Measurements from ENCODE around the gene ARHGAP22. TPM values are rescaled to one million over a fixed set of nuclear protein-coding genes. Genes with fewer than 3 reads are reported as not detected.

ARHGAP22 gene
- polyA plus RNA-seq, 1 of the 3 experiments (the other 2 are of a cell fraction) = 12.4 TPM

DNA sequence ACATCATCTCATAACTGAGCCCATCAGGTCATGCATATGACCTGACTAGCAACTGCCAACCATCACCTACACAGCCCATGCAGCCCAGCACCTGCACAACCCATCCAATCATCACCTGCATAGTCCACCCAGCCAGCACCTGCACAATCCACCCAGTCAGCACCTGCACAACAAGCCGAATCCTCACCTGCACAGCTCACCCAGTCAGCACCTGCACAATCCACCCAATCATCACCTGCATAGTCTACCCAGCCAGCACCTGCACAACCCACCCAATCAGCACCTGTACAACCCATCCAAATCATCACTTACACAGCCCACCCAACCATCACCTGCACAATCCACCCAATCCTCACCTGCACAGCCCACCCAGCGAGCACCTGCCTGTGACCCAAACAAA lies 46.4 kb upstream of the ARHGAP22 start (continued):
- TF ChIP-seq RCOR1 (IDR thresholded peaks at IDR 0.05; ENCODE audit: low read length) (no peak), YY1 (IDR thresholded peaks at IDR 0.05; ENCODE audit: low read depth) (no peak), TAF1 (IDR thresholded peaks at IDR 0.05; ENCODE audit: borderline replicate concordance, low read depth, low read length) (no peak), EP300 (IDR thresholded peaks at IDR 0.05; ENCODE audit: borderline replicate concordance in 1 of 2, low read depth in 1 of 2, low read length in 1 of 2) (no peak), RXRA (IDR thresholded peaks at IDR 0.05; ENCODE audit: borderline replicate concordance, low read depth) (no peak)
- TF ChIP-seq, protein P1, sequence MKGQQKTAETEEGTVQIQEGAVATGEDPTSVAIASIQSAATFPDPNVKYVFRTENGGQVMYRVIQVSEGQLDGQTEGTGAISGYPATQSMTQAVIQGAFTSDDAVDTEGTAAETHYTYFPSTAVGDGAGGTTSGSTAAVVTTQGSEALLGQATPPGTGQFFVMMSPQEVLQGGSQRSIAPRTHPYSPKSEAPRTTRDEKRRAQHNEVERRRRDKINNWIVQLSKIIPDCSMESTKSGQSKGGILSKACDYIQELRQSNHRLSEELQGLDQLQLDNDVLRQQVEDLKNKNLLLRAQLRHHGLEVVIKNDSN (IDR thresholded peaks at IDR 0.05; ENCODE audit: borderline replicate concordance, low read depth) = no peak
- TF ChIP-seq, protein P2, sequence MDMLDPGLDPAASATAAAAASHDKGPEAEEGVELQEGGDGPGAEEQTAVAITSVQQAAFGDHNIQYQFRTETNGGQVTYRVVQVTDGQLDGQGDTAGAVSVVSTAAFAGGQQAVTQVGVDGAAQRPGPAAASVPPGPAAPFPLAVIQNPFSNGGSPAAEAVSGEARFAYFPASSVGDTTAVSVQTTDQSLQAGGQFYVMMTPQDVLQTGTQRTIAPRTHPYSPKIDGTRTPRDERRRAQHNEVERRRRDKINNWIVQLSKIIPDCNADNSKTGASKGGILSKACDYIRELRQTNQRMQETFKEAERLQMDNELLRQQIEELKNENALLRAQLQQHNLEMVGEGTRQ (IDR thresholded peaks at IDR 0.05; ENCODE audit: borderline replicate concordance, low read depth, low read length) = no peak

DNA sequence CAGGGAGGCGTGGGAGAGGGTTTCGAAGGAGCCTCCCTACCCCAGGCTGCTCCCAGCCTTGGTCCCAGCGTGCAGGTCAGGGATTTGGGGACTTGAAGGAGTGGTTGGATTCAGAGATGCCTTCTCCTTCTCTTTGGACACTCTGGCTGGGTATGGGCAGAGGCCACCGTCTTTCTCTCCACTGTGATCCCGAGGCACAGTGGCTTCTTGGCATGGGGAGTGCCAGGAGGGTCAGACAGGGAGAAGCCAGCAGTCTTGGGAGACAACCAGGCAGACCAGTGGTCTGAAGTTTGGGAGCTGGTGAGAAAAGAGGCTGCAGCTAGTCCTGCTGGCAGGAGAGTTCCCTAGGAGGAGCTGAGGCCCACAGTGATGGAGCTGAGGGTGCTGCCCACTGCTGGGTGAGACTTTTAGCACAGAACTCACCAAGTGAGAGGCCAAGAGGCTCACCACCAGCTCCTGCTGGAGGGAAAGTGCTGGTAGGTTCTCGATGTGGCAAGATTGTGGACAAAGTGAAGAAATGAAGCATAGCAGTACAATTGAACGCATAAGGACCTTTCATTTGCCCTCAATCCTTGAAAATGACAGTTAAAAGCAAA lies 44.6 kb upstream of the ARHGAP22 start:
- DNase-seq = no peak

More for the DNA sequence above, 44.6 kb upstream of the ARHGAP22 start:
- H3K27me3 ChIP-seq (ENCODE audit: insufficient read depth) = no peaks in the 10 kb centered on the region
- H3F3A ChIP-seq (replicated peaks; ENCODE audit: insufficient read depth) = peaks cover 4% of the 10 kb centered on the region
- H3K9ac ChIP-seq = no peak overlapping the region
- no peak for TF ChIP-seq TCF12 (IDR thresholded peaks at IDR 0.05)
- TF ChIP-seq, protein P3, sequence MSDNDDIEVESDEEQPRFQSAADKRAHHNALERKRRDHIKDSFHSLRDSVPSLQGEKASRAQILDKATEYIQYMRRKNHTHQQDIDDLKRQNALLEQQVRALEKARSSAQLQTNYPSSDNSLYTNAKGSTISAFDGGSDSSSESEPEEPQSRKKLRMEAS (IDR thresholded peaks at IDR 0.05; ENCODE audit: low read depth) = no peak
- no peak for TF ChIP-seq SIN3A (IDR thresholded peaks at IDR 0.05; ENCODE audit: borderline replicate concordance, low read depth, low read length)
- TF ChIP-seq, protein P2 (IDR thresholded peaks at IDR 0.05; ENCODE audit: borderline replicate concordance, low read depth, low read length) = no peak
- no peak for TF ChIP-seq RCOR1 (IDR thresholded peaks at IDR 0.05; ENCODE audit: low read length)
- TF ChIP-seq JUND (IDR thresholded peaks at IDR 0.05) = no peak
- TF ChIP-seq TAF1 (IDR thresholded peaks at IDR 0.05; ENCODE audit: borderline replicate concordance, low read depth, low read length) = no peak
- TF ChIP-seq, protein P4, sequence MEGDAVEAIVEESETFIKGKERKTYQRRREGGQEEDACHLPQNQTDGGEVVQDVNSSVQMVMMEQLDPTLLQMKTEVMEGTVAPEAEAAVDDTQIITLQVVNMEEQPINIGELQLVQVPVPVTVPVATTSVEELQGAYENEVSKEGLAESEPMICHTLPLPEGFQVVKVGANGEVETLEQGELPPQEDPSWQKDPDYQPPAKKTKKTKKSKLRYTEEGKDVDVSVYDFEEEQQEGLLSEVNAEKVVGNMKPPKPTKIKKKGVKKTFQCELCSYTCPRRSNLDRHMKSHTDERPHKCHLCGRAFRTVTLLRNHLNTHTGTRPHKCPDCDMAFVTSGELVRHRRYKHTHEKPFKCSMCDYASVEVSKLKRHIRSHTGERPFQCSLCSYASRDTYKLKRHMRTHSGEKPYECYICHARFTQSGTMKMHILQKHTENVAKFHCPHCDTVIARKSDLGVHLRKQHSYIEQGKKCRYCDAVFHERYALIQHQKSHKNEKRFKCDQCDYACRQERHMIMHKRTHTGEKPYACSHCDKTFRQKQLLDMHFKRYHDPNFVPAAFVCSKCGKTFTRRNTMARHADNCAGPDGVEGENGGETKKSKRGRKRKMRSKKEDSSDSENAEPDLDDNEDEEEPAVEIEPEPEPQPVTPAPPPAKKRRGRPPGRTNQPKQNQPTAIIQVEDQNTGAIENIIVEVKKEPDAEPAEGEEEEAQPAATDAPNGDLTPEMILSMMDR (IDR thresholded peaks at IDR 0.05) = no peak
- TF ChIP-seq MXI1 (IDR thresholded peaks at IDR 0.05; ENCODE audit: low read depth, low read length) = no peak
- TF ChIP-seq SMC3 (IDR thresholded peaks at IDR 0.05; ENCODE audit: low read depth, low read length) = no peak
- TF ChIP-seq EZH2phosphoT487 (IDR thresholded peaks at IDR 0.05; ENCODE audit: borderline replicate concordance, low read depth) = no peak
- TF ChIP-seq FOXM1 (IDR thresholded peaks at IDR 0.05; ENCODE audit: low read depth) = no peak
- TF ChIP-seq CHD2 (IDR thresholded peaks at IDR 0.05; ENCODE audit: low read length, partially characterized antibody) = no peak
- POLR2A ChIA-PET = no interaction called here
- CTCF ChIA-PET = interaction anchor here (1.1 to 14.1 kb wide), 2 partner anchors 42 to 95 kb away, joined by 5 to 662 read pairs; no protein-coding TSS in a partner anchor
- no peak overlapping the region for H2AFZ ChIP-seq (ENCODE audit: low read depth)
- H3K9me3 ChIP-seq = no peaks in the 10 kb centered on the region; the same call in 1 of the 2 replicates
- peaks cover 0 to 4% of the 10 kb centered on the region in 2 experiments; a peak in 2 of 4 replicates for H3K4me1 ChIP-seq (ENCODE audit: control insufficient read depth in 1 of 2, insufficient read depth in 2 of 2, low read depth in 1 of 2, low read length in 1 of 2)
- H3K4me3 ChIP-seq (ENCODE audit: low read depth in 2 of 2, low read length in 1 of 2) = no peak overlapping the region
- peaks cover 0 to 12% of the 10 kb centered on the region in 2 experiments for H3K36me3 ChIP-seq (replicated peaks in 1 of 2; ENCODE audit: control insufficient read depth in 1 of 2, insufficient read depth in 2 of 2, low read length in 1 of 2)
- H3K4me2 ChIP-seq = no peak overlapping the region
- no peak overlapping the region for H3K27ac ChIP-seq (ENCODE audit: low read depth in 2 of 2, low read length in 1 of 2)
- peaks cover 61% of the 10 kb centered on the region for H3K79me2 ChIP-seq (ENCODE audit: insufficient read depth)
- no peaks in the 10 kb centered on the region for H4K20me1 ChIP-seq (ENCODE audit: insufficient read depth)
- 83% methylated on average over 7 of the region's 7 CpGs for WGBS (ENCODE audit: low lambda C conversion rate)
- no peaks in the 10 kb centered on the region for H3K9me2 ChIP-seq
